SJSA1 (cell line): ENCODE results near the gene SLMAP. TPM values are rescaled to one million over a fixed set of nuclear protein-coding genes. Genes with fewer than 3 reads are reported as not detected.
"Not testable (repeated sequence)": the region's sequence is repeated elsewhere in the genome, so short reads cannot be mapped to it uniquely, and the experiment has no call there.

Source experiments
- DNase-seq, 2 experiments: peaks; one replicate each; pipeline ENCODE4 v3.0.0-alpha.2; 2015 to 2020; ENCODE audit warnings: low spot score in 2 of 2, low read depth in 1 of 2
- H3K27ac ChIP-seq: fragments of 250-450 bp; sonication (Bioruptor Pico); 2 replicates; pipeline ENCODE4 v1.5.1; 2020; ENCODE audit warnings: mild to moderate bottlenecking, moderate library complexity
- H3K27me3 ChIP-seq: fragments of 250-450 bp; sonication (Bioruptor Pico); replicated peaks from 2 replicates; pipeline ENCODE4 v1.5.1; 2020; ENCODE audit warnings: mild to moderate bottlenecking, moderate library complexity
- H3K36me3 ChIP-seq: fragments of 250-450 bp; sonication (Bioruptor Pico); 2 replicates; pipeline ENCODE4 v1.5.1; 2020; ENCODE audit warnings: mild to moderate bottlenecking
- H3K4me1 ChIP-seq: fragments of 250-450 bp; sonication (Bioruptor Pico); replicated peaks from 2 replicates; pipeline ENCODE4 v1.6.1; 2021; ENCODE audit warnings: mild to moderate bottlenecking
- H3K4me3 ChIP-seq: fragments of 250-450 bp; sonication (Bioruptor Pico); 2 replicates; pipeline ENCODE4 v1.5.1; 2020; ENCODE audit warnings: mild to moderate bottlenecking
- H3K9me3 ChIP-seq: fragments of 250-450 bp; sonication (Bioruptor Pico); replicated peaks from 2 replicates; pipeline ENCODE4 v1.5.1; 2020; ENCODE audit warnings: mild to moderate bottlenecking
- total RNA-seq: library from RNA; depleted of rRNA; stranded (reverse); fragments of >200 nt; shearing (Covaris generic); gene quantifications from 2 replicates; pipeline ENCODE4 v1.2.3, GENCODE V29; 2014

Gene SLMAP
- total RNA-seq, 1 experiment from 2014 or later: 36.0 TPM

DNA sequence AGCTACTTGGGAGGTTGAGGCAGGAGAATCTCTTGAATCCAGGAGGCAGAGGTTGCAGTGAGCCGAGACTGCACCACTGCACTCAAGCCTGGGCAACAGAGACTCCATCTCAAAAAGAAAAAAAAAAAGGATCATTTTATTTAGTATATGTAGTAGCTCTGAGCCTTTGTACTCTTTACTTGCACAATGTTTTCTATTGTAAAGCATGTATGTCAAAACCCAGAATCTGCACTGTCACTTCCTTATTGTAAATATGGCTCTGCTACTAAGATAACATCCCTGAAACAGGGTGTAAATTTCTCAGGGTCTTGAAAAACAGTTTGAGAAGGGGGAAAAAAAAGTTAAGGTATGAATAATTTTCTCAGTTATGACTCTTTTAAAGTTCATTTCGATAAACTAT lies 35.1 kb downstream of the SLMAP start:
- Histone ChIP-seq H3K27ac (no peak overlapping the region), H3K4me3 (no peak overlapping the region), H3K27me3 (no peaks in the 10 kb centered on the region), H3K9me3 (no peaks in the 10 kb centered on the region), H3K4me1 (peaks cover 10% of the 10 kb centered on the region), H3K36me3 (no peaks in the 10 kb centered on the region)
- DNase-seq: no peak

DNA sequence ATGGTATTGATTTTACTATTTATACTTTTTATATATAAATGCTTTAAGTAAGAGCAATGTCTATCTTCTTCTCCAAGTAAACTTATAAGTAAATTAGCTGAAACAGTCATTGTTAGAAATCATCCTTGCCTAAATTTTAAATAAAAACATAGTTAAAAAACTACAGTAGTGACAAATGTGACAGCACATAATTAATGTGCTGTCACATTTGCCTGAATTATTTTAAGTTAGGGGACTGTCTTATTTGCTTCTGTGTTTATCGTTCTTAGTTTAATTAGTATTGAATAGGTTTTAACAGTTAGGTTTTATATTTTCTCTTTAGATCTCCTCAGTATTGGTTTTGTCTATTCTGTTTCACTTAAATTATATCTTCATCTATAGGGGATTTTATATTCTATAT lies 36.1 kb downstream of the SLMAP start:
- no peak for DNase-seq
- no peaks in the 10 kb centered on the region for H3K27me3 ChIP-seq
- H3K4me3 ChIP-seq: no peak overlapping the region
- H3K9me3 ChIP-seq: no peaks in the 10 kb centered on the region
- H3K27ac ChIP-seq: no peak overlapping the region
- no peaks in the 10 kb centered on the region for H3K36me3 ChIP-seq
- peaks cover 10% of the 10 kb centered on the region for H3K4me1 ChIP-seq

DNA sequence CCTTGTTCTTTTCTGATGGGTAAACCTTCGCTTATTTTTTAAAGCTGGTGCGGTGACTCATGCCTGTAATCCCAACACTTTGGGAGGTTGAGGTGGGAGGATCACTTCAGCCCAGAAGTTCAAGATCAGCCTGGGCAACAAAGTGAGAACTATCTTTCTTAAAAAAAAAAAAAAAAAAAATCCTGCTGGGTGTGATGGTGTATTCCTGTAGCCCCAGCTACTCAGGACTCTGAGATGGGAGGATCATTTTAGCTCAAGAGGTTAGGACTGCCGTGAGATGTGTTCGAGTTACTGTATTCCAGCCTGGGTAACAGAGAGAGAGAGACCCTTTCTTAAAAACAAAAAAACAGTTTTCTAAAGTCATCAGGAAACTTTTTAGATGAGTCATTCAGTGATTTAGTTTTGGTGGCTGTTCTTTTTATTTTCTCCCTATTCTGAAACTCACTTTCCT lies 37.7 kb downstream of the SLMAP start:
- H3K4me1 ChIP-seq: peaks cover 10% of the 10 kb centered on the region
- H3K9me3 ChIP-seq: no peaks in the 10 kb centered on the region
- no peaks in the 10 kb centered on the region for H3K27me3 ChIP-seq
- peak overlapping the region; percentile 53 for H3K27ac ChIP-seq
- H3K36me3 ChIP-seq: no peaks in the 10 kb centered on the region
- DNase-seq: peak in 1 of 2 experiments; percentile 44
- H3K4me3 ChIP-seq: no peak overlapping the region

DNA sequence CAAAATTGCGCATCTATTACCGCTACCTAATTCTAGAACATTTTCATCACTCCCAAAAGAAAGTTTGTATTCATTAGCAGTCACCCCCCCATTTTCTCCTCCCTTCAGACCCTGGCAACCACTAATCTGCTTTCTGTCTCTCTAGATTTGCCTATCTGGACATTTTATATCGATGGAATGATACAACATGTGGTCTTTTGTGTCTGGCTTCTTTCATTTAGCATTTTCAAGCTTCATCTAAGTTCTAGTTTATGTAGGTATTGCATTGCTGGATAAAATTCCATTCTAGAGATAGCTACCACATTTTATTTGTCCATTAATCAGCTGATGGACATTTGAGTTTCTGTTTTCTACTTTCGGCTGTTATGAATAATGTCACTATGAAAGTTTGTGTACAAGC lies 38.4 kb downstream of the SLMAP start:
- peak overlapping the region; percentile 53; the same call in 1 of the 2 replicates for H3K27ac ChIP-seq
- no peaks in the 10 kb centered on the region for H3K27me3 ChIP-seq
- DNase-seq: no peak

DNA sequence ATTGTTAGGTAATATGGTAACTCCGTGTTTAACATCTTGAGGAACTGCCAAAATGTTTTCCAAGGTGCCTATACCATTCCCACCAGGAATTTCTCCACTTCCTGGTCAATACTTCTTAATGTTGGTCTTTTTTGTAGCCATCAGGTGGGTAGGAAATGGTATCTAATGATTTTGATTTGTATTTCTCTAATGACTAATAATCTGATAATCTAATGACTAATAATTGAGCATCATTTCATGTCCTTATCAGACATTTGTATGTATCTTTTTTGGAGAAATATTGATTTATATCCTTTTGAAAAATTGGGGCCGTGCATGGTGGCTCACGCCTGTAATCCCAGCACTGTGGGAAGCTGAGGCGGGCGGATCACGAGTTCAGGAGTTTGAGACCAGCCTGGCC lies 38.8 kb downstream of the SLMAP start:
- H3K27me3 ChIP-seq: no peaks in the 10 kb centered on the region
- peaks cover 10% of the 10 kb centered on the region for H3K4me1 ChIP-seq
- no peak for DNase-seq
- no peak overlapping the region for H3K27ac ChIP-seq
- no peaks in the 10 kb centered on the region for H3K36me3 ChIP-seq
- no peak overlapping the region for H3K4me3 ChIP-seq
- no peaks in the 10 kb centered on the region for H3K9me3 ChIP-seq

More for the DNA sequence above, 38.4 kb downstream of the SLMAP start:
- Histone ChIP-seq H3K4me3 (no peak overlapping the region), H3K4me1 (peaks cover 10% of the 10 kb centered on the region), H3K9me3 (no peaks in the 10 kb centered on the region), H3K36me3 (no peaks in the 10 kb centered on the region)

DNA sequence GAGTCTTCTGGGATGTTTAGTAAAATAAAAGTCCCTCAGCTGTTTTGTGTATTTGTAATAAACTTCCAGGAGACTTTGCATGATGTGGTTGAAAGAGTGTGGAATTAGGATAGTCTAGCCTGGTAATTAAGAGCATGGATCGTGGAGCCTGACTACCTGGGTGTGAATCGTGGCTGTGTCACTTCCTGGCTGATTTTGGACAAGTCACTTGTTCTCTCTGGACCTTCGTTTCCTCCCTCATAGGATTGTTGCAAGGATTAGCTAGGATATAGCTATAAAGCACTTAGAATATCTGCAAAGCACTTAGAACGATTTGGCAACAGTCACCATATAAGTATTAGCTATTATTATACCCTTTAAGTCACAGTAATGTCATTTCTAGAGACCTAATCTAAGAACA lies 40.2 kb downstream of the SLMAP start:
- Histone ChIP-seq H3K27ac (no peak overlapping the region), H3K9me3 (no peaks in the 10 kb centered on the region), H3K27me3 (no peaks in the 10 kb centered on the region), H3K4me3 (no peak overlapping the region), H3K36me3 (no peaks in the 10 kb centered on the region), H3K4me1 (peaks cover 10% of the 10 kb centered on the region)
- no peak for DNase-seq

DNA sequence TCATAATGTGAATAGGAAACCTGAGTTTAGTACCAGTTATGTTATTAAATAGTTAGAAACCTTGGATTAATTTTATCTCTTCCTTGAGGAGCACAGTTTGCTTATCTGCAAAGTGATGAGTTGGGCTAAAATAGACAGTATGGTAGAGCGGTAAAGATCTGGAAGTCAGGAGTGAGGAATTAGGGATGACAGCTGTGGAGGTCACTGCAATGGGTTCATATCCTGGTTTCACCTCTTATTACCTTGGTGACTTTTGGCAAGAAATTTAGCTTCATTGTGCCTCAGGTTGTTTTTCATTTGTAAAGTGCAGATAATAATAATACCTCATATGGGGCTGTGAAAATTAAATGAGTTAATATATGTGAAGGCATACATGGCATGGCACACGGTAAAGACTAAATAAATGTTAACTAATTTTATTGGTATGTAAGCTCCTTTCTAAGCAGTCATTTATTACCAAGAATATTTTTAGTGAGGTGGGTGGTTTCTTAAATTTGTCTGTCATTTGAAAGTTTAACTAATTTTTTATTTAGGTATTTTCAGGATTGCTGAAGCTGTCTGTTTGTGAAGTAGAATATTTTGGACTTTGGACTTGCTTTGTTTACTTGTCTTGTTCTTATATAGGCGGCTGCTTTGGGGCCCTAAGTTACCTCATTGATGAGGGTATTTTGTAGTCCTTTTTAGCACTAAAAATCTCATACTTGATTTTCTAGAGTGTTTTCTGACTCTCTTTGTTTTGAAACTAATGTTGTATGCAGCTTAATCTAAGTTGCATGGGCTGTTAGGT lies 41.8 kb downstream of the SLMAP start:
- Histone ChIP-seq H3K4me3 (no peak overlapping the region), H3K27ac (no peak overlapping the region)

DNA sequence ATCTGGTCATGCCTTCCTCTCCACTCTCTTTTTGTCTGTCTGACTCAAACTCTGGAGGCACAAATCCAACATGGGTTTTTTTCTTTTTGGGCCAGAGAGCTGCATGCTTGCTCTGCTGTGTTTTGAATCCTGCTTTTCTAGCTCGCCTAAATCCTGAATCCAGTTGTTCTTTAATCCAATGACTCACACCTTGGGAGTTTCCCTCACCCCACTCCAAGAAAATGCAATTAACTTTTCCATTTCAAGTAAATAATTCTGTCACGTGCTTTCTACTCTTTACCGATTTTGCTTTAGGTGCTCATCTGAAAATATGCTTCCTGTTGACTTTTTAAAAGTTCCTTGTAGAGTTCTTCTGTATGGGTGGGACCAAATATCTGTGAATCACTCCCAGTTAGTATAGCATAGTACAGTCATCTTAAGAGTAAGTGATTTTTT lies 47.6 kb downstream of the SLMAP start:
- no peaks in the 10 kb centered on the region for H3K36me3 ChIP-seq
- H3K9me3 ChIP-seq: no peaks in the 10 kb centered on the region; the same call in 1 of the 2 replicates
- no peak overlapping the region for H3K4me3 ChIP-seq
- H3K4me1 ChIP-seq: peaks cover 37% of the 10 kb centered on the region
- DNase-seq: peak; percentile 62 to 86
- peak overlapping the region; percentile 24 for H3K27ac ChIP-seq
- H3K27me3 ChIP-seq: no peaks in the 10 kb centered on the region

More for the DNA sequence above, 41.8 kb downstream of the SLMAP start:
- Histone ChIP-seq H3K36me3 (no peaks in the 10 kb centered on the region), H3K4me1 (peaks cover 16% of the 10 kb centered on the region), H3K9me3 (no peaks in the 10 kb centered on the region), H3K27me3 (no peaks in the 10 kb centered on the region)
- no peak for DNase-seq

DNA sequence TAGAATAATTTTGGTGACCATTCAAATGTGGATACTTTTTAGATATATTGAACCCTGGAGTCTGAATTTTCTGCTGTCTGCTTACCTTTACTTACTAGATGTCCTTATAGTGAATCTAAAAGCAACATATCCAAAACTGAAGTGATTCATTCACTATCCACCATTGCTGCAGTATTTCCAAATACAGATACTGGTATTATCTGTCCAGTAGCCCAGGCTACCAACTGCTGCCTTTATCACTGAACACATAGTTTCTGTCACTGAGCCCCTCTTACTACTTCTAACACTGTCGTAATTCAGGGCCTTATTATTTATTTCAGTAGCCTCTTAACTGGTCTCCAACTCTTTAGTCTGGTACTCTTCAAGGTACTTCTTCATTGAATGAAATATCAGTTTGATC lies 49.2 kb downstream of the SLMAP start:
- Histone ChIP-seq H3K27me3 (no peaks in the 10 kb centered on the region), H3K36me3 (no peaks in the 10 kb centered on the region), H3K9me3 (no peaks in the 10 kb centered on the region; the same call in 1 of the 2 replicates), H3K4me1 (peaks cover 37% of the 10 kb centered on the region), H3K4me3 (no peak overlapping the region), H3K27ac (peak overlapping the region; percentile 44)
- no peak for DNase-seq

DNA sequence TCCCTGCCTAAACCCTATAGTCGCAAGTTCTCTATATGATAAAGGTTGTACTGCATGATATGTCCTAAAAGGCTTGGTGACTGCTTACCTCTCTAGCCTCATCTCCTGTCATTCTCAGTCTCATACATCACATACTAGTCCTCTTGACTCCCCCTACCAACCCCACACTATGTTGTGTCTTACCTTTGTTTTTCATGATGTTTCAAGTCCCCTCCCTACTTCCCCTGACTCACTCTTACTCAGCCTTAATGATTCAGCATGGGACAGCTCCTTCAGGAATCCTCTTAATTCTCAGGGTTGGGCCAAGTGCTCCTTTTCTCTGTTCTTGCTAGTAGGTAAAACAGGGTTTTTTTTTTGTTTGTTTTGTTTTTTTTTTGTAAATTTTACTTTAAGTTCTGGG lies 49.6 kb downstream of the SLMAP start:
- peak overlapping the region; percentile 44 for H3K27ac ChIP-seq
- H3K4me3 ChIP-seq: no peak overlapping the region

DNA sequence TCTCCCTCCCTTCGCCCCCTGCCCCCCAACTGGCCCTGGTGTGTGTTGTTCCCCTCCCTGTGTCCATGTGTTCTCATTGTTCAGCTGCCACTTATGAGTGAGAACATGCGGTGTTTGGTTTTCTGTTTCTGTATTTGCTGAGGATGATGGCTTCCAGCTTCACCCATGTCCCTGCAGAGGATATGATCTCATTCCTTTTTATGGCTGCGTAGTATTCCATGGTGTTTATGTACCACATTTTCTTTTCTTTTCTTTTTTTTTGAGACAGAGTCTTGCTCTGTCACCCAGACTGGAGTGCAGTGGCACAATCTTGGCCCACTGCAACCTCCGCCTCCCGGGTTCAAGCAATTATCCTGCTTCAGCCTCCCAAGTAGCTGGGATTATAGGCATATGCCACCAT lies 50.1 kb downstream of the SLMAP start:
- peaks cover 37% of the 10 kb centered on the region for H3K4me1 ChIP-seq
- H3K27me3 ChIP-seq, H3K27ac ChIP-seq, DNase-seq, H3K4me3 ChIP-seq, H3K9me3 ChIP-seq, H3K36me3 ChIP-seq: not testable (repeated sequence)

More for the DNA sequence above, 49.6 kb downstream of the SLMAP start:
- Histone ChIP-seq H3K9me3 (no peaks in the 10 kb centered on the region; the same call in 1 of the 2 replicates), H3K36me3 (no peaks in the 10 kb centered on the region), H3K4me1 (peaks cover 37% of the 10 kb centered on the region), H3K27me3 (no peaks in the 10 kb centered on the region)
- DNase-seq: peak; percentile 50 to 63

DNA sequence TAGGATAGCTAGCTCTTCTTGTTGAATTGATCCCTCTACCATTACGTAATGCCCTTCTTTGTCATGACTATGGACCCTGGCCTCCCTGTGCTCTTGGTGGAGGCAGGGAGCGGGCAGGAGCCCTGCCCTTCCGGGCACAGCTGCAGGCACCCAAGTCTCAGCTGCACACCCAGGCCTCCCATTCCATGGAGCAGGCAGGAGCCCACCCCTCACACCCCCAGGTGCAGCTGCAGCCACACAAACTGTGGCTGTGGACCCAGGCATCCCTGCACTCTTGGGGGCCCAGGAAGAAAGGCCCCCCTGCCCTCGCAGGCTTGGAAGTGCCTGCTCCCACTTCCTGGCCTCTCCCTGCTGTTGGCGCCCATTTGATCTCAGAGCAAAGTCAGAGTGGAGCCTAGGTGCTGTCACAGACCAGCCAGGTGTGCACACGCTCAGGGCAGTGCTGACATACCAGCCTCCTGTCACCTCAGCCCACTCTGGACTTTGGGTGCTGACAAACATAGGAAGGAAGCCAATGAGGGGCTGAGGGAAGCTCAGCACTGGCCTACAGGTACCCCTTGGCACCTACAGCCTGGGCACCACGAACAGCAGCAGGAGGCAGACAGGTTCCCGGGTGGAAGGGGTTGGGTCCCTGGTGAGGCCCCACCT lies 53.0 kb downstream of the SLMAP start:
- Histone ChIP-seq H3K36me3 (no peaks in the 10 kb centered on the region), H3K27me3 (no peaks in the 10 kb centered on the region), H3K4me3 (no peak overlapping the region), H3K9me3 (no peaks in the 10 kb centered on the region; the same call in 1 of the 2 replicates), H3K27ac (no peak overlapping the region), H3K4me1 (peaks cover 21% of the 10 kb centered on the region)
- no peak for DNase-seq

DNA sequence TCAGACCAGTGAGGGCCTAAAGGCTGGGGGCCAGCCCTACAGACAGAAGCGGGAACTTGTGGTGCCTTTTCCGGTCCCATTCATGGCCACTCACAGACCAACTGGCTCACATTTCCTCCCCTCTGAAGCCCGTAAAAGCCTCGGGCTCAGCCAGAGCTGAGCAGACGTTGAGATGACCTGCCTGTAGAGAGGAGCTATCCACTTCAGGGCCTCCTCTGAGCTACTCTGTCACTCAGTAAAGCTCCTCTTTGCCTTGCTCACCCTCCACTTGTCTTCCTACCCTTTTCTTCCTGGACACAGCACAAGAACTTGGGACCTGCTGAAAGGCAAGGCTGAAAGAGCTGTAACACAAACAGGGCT lies 53.5 kb downstream of the SLMAP start:
- H3K4me1 ChIP-seq: peaks cover 16% of the 10 kb centered on the region
- DNase-seq: no peak
- no peaks in the 10 kb centered on the region for H3K36me3 ChIP-seq
- H3K4me3 ChIP-seq: no peak overlapping the region
- H3K27ac ChIP-seq: no peak overlapping the region
- no peaks in the 10 kb centered on the region for H3K27me3 ChIP-seq
- H3K9me3 ChIP-seq: no peaks in the 10 kb centered on the region; the same call in 1 of the 2 replicates

DNA sequence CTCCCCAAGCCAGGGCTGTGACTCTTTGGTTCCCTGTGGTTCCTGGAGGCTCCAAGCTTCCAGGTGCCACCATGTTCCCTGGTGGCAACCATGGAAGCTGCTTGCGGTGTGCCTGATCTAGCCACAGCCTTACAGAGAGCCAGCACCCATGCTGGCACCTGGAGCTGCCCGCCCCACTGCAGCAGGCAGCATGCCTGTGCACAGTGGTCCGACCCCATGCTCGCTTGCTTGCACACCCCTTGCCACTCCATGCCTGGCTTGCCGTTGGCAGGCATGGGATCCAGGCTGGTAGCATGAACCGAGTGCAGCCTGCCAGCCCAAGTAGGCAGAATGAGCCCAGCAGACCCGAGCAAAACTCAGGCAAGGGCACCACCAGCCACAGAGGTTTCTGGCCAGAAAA lies 53.9 kb downstream of the SLMAP start:
- Histone ChIP-seq H3K9me3 (no peaks in the 10 kb centered on the region; the same call in 1 of the 2 replicates), H3K27ac (no peak overlapping the region), H3K36me3 (no peaks in the 10 kb centered on the region), H3K4me1 (peaks cover 12% of the 10 kb centered on the region), H3K27me3 (no peaks in the 10 kb centered on the region), H3K4me3 (no peak overlapping the region)
- no peak for DNase-seq
